ENCODE data around the gene TMPRSS9.

DNA sequence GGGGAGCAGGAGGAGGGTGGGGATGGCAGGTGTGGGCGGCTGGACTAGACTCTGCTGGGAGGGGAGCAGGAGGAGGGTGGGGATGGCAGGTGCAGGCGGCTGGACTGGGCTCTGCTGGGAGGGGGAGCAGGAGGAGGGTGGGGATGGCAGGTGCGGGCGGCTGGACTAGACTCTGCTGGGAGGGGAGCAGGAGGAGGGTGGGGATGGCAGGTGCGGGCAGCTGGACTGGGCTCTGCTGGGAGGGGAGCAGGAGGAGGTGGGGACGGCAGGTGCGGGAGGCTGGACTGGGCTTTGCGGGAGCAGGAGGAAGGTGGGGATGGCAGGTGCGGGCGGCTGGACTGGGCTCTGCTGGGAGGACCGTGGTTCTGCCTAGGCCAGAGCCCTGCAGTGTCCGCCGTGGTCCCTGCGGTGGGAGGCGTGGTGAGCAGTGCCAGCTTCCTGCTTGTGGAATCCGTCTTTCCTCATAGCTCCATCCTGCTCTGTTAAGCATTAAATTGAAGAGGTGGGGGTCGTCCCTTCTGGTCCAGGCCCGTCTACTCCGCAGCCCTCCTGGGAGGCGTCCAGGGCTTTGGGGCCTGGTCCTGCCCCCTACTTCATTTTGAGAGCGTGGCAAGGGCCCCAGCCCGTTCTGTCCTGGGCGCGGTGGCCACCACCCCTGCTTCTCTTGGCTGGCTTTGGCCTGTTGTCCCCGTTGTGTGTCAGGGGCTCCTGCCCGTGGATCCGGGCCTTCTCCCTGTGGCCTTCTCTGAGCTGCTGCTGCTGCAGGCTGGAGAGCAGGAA, 26.8 kb upstream of the TMPRSS9 start:
- TF ChIP-seq, protein P1, sequence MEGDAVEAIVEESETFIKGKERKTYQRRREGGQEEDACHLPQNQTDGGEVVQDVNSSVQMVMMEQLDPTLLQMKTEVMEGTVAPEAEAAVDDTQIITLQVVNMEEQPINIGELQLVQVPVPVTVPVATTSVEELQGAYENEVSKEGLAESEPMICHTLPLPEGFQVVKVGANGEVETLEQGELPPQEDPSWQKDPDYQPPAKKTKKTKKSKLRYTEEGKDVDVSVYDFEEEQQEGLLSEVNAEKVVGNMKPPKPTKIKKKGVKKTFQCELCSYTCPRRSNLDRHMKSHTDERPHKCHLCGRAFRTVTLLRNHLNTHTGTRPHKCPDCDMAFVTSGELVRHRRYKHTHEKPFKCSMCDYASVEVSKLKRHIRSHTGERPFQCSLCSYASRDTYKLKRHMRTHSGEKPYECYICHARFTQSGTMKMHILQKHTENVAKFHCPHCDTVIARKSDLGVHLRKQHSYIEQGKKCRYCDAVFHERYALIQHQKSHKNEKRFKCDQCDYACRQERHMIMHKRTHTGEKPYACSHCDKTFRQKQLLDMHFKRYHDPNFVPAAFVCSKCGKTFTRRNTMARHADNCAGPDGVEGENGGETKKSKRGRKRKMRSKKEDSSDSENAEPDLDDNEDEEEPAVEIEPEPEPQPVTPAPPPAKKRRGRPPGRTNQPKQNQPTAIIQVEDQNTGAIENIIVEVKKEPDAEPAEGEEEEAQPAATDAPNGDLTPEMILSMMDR (IDR thresholded peaks at IDR 0.05), result no peak
- no peak for TF ChIP-seq POLR2A (IDR thresholded peaks at IDR 0.05)
- no peak for TF ChIP-seq EP300 (IDR thresholded peaks at IDR 0.05)

Measured in ovary (tissue), 3 donors.